Measurements from ENCODE around the gene MAN2A2. TPM values are rescaled to one million over a fixed set of nuclear protein-coding genes. Genes with fewer than 3 reads are reported as not detected.

The MAN2A2 gene
- total and polyA plus RNA-seq, 9 of the 15 experiments (the other 6 are each of a cell fraction or from before 2014, with no cell fraction given) = 7.3 to 151 (median 43.4) TPM

DNA sequence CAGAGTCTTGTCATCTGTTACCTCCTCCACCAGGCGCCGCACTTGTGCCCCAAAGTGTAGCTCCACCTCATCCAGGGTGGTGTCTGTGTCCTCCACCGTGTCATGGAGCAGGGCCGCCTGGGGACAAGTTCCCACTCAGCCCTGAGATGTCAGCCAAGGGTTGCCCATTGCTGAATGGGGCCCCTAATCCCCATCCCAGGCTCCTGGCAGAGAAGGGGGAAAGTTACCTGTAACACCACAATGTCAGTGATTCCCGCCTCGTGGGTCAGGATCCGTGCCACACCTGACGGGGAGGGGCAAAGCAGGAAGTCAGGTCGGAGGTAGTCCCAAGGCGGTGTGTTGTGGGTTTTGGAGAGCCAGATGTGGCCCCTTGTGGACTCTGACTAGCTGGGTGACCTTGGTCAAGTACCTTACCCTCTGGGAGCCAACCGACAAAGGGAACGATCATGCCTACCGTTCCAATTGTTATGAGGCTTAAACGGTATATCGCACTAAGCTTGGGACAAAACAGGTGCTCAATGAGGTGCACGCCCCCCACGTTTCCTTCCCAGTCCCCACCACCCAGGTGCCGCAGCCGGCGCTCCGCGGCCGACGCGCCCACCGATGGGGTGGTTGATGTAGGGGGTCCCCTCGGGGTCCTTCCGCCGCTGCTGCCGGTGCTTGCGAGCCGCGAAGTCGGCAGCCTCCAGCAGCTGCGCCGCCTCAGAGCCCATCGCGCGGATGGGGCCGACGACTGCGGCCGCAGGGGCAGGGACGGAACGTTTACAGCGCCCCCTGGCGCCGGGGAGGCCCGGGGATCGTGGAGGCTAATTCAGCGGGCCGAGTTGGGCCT, 28.9 kb downstream of the MAN2A2 start, which contains the start of gene HDDC3 (continued):
- no peak for TF ChIP-seq ZNF318 (IDR thresholded peaks at IDR 0.05; ENCODE audit: borderline replicate concordance in 1 of 2, low read depth in 1 of 2)
- TF ChIP-seq KLF6 (CRISPR knock-in tag; IDR thresholded peaks at IDR 0.05; ENCODE audit: borderline replicate concordance) = no peak; the same call in 1 of the 2 replicates
- TF ChIP-seq SMC3 (conservative IDR thresholded peaks at IDR 0.05; ENCODE audit: insufficient read depth, low read depth, low read length) = peak; percentile 65
- TF ChIP-seq ZNF507 (tag; conservative IDR thresholded peaks at IDR 0.05) = no peak
- peak; percentile 14; the same call in 1 of the 2 replicates for TF ChIP-seq ZNF75A (CRISPR knock-in tag; IDR thresholded peaks at IDR 0.05)
- peak; percentile 73; the same call in 1 of the 2 replicates for TF ChIP-seq MYNN (IDR thresholded peaks at IDR 0.05)
- no peak for TF ChIP-seq MYNN (CRISPR knock-in tag; IDR thresholded peaks at IDR 0.05)
- TF ChIP-seq CREB5 (CRISPR knock-in tag; IDR thresholded peaks at IDR 0.05) = no peak
- 0 out of 2 replicates have a peak, but pooled peaks have one; percentile 17 for TF ChIP-seq ZNF589 (CRISPR knock-in tag; IDR thresholded peaks at IDR 0.05; ENCODE audit: low read depth)
- TF ChIP-seq SRSF9 (IDR thresholded peaks at IDR 0.05; ENCODE audit: borderline replicate concordance, low read depth, low read length) = no peak
- TF ChIP-seq, protein P1, sequence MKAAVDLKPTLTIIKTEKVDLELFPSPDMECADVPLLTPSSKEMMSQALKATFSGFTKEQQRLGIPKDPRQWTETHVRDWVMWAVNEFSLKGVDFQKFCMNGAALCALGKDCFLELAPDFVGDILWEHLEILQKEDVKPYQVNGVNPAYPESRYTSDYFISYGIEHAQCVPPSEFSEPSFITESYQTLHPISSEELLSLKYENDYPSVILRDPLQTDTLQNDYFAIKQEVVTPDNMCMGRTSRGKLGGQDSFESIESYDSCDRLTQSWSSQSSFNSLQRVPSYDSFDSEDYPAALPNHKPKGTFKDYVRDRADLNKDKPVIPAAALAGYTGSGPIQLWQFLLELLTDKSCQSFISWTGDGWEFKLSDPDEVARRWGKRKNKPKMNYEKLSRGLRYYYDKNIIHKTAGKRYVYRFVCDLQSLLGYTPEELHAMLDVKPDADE (conservative IDR thresholded peaks at IDR 0.05; ENCODE audit: control insufficient read depth, low read depth, low read length) = peak; percentile 79
- TF ChIP-seq ILF3 (IDR thresholded peaks at IDR 0.05; ENCODE audit: borderline replicate concordance) = peak; percentile 57; the same call in 1 of the 2 replicates
- no peak for TF ChIP-seq CAMTA2 (CRISPR knock-in tag; conservative IDR thresholded peaks at IDR 0.05)
- TF ChIP-seq KAT7 (CRISPR knock-in tag; IDR thresholded peaks at IDR 0.05; ENCODE audit: borderline replicate concordance) = peak; percentile 89; the same call in 1 of the 2 replicates
- no peak for TF ChIP-seq XRCC4 (IDR thresholded peaks at IDR 0.05; ENCODE audit: extremely low read depth, insufficient read depth, insufficient read length)
- TF ChIP-seq MTA1 (IDR thresholded peaks at IDR 0.05; ENCODE audit: borderline replicate concordance) = peak; percentile 48; the same call in 1 of the 2 replicates
